Left hindlimb (tissue), 1 donor: Measurements from ENCODE around the gene NXPH4.

Experiments
- DNase-seq: peaks from one replicate; pipeline ENCODE4 v3.0.0-alpha.2; 2018

The NXPH4 gene

DNA sequence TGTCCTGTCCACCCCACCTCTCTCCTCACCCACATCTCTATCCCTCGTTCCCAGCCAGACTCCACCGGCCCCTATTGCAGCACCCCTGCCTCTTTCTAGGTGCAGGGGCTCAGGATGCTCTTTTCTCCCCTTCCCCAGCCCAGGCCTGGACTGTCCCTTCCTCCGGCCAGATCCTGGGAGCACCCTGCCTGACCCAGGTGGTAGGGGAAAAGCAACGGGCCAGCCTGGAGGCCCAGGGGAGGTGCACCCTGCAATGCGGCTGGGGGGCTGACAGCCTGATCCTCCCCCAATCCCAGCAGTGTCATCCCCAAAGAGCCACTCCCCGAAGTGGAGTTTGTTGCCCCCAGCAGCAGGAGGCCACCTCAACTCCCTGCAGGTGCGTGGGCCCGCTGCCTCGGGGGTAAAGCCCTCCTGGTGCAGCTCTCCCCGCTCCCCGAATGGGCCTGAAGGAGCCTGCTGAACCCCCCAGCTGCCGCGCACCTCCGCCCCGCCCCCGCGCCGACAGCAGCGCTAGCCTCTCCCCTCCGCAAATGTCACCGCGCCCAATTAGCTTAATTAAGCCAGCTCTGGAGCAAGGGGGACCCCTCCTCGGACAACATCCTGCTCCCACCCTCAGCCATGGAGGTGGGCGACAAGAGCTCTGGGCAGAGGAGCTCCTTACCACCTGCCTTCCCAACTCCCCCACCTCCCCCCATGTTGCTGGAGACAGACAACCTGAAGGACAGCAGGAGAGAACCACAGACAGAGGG is 4.7 kb downstream of the NXPH4 start:
- no peak for DNase-seq

DNA sequence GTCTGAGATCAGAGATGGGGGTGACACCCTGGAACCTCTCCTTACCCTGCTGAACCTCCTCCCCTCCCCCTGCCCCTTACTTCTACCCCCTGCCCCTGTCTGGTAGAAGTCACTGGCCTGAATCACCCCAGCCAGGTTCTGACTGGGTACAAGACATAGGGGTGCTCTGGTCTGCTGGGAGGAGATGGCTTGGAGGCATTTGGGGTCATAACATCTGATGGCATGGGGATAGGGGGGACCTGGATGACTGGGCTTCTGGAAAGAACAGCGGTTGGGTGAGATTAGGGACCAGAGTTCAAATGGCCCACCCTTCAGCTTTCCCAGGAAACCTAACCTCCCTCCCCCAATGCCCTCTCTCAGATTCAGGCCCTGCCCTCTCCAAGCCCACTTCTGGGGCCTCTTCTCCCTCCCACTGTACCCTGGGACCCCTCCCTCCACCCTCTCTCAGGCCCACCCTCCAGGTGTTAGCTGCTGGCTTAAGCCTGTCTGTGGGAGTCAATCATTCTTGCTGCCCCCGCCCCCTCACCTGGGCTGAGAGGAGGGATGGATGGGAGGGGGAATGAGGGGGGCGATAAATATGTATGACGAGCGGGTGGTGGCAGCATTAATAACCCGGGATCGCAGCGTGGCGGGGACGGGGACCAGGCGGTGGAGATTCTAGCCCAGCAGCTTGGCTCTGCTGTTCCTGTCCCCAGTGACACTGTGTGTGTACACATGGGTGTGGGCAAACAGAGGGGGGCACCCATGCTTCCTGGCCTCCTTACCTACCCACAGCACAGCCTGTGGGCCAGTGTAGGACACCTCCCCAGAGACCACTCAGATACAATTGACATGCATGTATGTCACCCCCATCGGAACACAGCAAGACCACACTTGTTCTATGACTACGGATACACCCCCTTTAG is 5.9 kb downstream of the NXPH4 start:
- no peak for DNase-seq

DNA sequence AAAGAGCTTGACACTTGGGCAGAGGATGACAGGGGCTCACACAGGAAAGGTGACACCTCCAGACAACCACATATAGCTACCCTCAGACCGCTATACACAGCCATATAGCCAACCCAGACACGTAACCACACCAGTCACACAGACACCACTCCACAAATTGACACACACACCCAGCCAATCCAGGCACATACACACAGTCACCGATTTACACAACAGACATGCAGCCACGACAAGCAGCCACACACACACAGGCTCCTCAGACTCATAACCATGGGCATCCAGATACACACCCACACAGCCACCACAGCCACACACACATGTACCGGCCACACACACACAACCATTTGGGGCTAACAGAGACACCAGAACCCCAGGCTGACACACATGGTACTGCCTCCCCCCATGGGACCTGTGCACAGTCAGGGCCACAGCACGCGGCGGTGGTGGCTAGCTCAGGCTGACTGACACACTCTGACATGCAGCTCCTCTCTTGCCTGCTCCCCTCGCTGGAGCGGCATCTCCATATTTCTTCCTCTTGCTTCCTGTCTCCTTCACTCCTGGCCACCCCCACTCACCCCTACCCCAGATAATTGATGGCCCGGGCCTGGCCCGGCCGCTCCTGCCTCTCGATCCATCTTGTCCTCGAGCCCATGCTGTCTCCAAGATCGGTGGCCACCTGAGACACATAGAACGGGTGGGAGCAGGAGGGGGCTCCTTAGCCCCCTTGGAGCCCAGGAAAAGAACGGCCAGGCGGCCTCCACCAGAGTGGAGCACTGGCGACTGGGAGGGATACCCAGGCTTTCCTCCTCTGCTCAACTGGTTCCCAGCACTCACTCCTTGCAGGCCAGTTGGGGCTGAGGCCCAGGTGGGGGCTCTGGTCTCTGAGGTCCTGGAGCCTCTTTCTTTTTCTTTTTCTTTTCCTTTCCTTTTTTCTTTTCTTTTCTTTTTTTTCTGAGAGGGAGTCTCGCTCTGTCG is 6.9 kb downstream of the NXPH4 start:
- no peak for DNase-seq

DNA sequence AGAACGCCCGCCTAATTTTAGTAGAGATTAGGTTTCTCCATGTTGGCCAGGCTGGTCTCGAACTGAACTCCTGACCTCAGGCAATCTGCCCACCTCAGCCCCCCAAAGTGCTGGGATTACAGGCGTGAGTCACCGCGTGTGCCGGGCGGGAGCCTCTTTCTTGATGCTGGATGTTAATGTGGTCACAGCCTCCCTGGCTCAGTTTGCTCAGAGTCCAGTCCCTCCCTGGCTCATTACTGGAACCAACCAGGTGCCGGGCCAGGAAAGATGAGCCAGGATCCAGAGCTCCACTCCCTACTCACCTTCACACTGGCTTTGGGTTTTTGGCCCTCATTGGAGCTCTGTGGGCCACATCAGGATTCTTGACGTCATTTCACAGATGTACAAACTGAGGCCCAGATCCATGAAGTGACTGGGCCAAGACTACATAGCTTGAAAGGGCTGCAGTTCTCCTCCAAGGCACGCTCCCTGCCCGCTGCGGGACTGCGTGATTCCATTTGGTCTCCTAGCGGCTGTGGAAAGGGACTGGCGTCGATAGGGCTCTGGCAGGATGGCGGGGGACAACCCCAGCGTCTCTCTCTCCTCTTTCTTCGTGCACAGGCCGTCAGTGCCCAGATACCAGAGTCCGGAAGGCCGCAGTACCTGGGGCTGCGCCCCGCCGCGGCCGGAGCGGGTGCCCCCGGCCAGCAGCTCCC is 7.8 kb downstream of the NXPH4 start:
- no peak for DNase-seq

DNA sequence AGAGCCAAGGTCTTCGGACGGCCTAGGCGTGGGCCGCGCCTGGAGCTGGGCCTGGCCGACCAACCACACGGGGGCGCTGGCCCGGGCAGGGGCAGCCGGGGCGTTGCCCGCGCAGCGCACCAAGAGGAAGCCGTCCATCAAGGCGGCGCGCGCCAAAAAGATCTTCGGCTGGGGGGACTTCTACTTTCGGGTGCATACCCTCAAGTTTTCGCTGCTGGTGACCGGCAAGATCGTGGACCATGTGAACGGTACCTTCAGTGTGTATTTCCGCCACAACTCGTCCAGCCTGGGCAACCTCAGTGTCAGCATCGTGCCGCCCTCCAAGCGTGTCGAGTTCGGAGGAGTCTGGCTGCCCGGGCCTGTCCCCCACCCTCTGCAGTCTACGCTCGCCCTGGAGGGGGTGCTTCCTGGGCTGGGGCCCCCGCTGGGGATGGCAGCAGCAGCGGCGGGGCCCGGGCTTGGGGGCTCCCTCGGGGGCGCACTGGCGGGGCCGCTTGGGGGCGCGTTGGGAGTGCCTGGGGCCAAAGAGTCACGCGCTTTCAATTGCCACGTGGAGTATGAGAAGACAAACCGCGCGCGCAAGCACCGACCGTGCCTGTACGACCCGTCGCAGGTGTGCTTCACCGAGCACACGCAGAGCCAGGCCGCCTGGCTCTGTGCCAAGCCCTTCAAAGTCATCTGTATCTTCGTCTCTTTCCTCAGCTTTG is 8.5 kb downstream of the NXPH4 start:
- DNase-seq: no peak

DNA sequence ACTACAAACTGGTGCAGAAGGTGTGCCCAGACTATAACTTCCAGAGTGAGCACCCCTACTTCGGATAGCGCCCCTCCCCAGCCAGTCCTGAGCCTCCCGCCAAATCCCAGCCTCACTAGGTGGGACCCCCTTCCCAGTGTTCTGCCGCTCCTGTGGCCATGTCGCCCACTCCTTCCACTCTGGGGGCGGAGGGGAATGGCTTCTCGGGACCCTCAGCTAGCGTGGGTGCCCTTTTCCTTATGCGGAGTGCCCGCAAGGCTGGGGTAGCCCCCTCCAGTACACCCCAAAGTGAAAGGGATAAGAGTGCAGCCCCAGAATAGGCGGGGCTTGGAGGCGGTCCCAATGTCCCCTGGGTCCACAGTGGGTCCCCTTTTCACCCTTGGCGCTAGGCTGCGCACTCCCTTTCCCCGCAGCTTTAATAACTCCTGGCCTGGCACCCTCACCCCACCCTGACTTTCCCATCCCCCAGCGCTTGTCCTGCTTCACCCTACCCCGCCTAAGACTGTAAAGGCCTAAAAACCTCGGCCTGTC is 9.2 kb downstream of the NXPH4 start:
- no peak for DNase-seq

DNA sequence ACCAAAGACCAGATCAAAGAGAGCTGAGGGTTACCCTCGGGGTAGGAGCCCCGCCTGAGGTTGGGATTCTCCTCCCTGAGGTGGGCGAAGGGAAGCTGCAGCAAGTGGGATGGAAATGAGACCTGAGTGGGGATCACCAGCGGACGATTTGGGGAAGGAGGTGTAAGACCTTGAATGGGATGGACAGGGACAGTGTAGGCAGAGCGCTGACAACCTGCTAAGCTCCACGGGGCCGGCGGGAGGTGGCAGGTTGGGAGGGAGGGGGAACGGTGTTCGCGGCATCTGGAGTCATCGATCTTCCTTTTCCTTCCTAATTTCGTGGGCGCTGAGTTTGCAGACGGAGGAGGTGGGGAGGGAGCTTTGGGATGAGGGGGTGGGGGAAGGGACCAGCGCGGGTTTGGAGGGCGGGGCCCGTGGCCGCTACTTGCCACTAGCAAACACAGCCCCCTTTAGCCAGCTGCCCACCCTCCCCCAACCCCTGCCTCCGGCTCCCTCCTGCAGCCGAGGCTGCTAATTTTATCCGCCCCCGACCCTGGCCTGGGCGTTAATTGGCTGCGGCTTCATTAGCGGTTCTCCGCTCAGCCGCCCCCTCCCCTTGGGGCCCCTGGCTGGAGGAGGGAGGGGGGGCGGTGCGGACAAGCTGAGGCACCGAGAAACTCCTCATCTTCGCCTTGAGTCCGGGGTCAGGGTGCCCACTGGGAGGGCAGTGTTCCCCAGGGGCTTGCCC is 10.2 kb downstream of the NXPH4 start:
- no peak for DNase-seq

DNA sequence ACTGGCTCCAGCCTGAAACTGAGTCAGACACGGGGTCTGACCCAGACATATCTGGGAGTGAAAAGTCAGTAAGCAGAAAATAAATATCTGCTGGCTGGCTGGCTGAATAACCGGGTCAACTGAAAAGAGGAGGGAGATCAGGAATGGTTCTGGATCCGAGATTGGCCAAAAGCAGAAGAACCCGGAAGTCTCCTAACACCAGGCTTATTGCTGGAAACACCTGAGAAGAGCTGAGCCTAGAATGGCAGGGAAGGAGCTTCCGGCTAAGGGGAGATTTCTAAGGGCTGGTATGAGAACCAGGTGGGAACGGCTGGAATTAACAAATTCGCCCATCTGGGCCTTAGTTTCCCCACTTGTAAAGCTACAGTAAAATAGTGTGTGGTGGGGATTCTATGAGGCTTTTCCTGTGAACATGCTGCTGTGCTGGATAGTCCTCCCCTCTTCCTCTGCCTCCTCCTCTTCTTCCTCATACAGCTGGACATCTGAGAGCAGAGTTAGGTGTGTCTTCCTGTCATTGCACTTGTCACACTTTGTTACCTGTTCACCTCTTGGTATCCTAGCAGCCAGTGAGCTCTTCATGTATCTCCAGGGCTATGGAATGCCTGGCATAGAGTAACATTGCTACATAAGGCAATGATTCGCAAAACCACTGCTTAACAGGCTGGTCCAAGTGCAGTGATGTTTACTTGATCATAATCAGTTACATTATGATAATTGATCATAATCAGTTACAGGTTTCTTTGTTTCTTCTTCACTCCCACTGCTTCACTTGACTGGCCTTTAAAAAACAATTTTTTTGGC is 10.9 kb downstream of the NXPH4 start:
- DNase-seq: no peak

DNA sequence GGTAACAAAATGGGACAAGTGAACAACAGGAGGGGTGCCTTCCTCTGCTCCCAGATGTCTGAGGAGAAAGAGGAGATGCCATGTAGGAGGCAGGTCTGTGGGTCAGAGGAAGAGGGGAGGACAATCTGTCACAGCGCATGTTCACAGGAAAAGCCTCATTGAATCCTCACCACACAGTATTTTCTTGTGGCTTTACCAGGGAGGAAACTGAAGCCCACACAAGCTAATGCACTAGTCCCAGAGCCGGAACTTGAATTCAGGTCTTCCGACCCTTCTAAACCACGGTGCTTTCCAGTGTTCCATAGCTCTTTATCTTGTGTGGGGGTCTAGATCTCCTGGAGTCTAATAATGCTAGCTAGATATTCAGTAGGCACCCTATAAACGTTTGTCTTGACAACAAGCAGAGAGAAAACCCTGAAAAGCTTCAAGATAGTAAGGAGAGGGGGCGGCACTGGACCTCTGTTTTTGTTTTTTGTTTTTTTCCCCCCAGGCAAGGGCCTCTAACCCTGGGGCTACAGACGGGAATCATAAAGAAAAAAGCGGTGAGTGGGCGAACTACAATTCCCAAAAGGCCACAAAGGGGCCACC is 12.5 kb downstream of the NXPH4 start:
- no peak for DNase-seq

DNA sequence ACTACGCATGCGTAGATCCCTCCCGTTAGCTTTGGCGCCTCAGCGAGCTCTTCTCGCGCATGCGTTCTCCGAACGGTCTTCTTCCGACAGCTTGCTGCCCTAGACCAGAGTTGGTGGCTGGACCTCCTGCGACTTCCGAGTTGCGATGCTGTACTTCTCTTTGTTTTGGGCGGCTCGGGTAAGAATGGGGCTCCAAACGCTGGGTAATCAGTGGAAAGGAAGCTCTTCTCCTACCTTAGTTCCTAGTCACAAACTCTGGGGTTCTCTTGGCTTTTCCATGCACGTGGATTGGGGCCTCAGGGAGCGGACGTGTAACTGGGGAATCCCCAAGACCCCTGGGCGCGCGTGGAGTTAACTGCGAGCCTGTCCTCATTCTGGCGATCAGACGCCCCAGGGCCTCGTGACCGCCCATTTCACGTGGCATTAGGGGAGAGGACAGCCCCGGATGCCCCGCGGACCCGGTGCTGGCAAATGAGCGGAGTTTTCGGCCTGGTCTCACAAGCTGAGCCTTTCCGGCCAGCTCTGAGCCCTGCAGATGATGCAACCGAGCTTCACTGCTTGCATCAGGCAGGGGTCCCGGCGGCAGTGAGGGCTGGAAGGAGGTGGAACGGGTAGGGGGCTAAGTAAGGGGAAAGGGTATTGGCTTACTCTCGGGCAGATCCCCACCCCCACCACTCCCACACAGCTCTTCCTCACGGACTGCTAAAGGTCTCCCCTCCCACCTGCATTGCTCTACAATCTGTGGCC is 13.2 kb downstream of the NXPH4 start, which contains the start of gene SHMT2:
TSS of gene SHMT2 (plus strand) at position 78 of the 747 bp plus-strand sequence. CDS start at position 146, 68 bp downstream.
- DNase-seq: peak; percentile 96

DNA sequence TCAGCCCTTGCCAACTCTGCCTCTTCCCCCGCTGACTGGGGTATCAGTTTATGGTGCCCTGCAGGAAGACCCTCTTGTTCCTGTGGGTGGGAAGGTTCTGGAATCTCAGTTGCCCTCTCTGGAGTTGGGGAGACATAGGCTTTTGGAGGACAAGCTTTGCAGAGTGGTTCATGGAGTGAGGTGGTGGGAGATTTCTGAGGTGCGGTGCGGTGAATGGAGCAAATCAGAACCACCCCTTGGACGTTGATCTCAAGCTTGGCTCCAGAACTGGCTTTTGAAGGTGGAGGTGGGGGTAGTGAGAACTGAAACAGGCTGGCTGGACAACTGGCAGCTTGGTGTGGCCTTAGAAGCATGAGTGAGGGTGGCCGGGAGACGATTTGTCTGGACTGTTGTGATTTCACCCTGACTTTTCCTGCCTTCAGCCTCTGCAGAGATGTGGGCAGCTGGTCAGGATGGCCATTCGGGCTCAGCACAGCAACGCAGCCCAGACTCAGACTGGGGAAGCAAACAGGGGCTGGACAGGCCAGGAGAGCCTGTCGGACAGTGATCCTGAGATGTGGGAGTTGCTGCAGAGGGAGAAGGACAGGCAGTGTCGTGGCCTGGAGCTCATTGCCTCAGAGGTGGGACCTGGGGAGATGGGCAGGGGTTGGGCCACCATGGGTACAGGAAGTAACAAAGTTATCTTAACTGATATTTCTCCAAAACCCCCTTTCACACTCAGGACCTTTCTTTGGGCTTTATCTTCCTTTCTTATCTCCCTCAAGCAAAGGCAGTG is 14.0 kb downstream of the NXPH4 start:
- peak; percentile 28 for DNase-seq

DNA sequence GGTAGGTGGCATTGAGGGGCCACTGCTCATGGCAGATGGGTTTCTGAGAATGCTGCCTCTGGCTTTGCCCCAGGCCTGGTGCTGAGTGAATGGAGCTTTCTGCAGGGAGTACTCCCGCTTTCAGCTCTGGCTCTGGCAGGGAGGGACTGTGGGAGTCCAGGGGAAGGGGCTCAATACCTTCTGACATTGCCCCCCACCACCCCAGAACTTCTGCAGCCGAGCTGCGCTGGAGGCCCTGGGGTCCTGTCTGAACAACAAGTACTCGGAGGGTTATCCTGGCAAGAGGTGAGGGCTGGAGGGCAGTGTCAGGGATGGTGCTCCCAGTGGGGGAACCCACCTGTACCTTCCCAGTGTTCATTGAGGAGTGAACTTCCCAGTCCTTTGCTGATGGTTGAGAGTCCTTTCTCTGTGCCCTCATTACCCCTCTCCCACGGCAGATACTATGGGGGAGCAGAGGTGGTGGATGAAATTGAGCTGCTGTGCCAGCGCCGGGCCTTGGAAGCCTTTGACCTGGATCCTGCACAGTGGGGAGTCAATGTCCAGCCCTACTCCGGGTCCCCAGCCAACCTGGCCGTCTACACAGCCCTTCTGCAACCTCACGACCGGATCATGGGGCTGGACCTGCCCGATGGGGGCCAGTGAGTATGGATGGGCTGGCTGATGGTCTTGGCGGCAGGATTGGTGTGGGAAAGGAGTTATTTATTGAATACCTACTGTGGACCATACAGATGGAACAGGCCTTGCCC is 14.9 kb downstream of the NXPH4 start:
- DNase-seq: peak; percentile 26

DNA sequence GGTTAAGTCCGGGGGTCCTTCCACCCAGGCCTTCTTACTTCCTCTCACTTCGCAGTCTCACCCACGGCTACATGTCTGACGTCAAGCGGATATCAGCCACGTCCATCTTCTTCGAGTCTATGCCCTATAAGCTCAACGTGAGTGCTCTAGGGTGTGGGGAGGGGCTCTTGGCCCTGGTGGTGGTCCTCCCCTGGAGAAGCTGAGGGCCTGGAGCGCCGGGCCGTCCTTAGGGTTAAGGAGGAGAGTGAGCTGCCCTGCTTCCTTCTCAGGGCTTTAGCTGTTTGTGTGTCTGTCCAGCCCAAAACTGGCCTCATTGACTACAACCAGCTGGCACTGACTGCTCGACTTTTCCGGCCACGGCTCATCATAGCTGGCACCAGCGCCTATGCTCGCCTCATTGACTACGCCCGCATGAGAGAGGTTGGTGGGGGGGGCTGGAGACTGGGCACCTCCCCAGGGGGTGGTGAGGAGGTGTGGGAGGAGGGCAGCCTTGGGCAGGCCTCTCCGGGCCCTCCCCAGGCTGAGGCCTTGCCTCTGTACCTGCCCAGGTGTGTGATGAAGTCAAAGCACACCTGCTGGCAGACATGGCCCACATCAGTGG is 15.7 kb downstream of the NXPH4 start:
- peak; percentile 44 for DNase-seq

DNA sequence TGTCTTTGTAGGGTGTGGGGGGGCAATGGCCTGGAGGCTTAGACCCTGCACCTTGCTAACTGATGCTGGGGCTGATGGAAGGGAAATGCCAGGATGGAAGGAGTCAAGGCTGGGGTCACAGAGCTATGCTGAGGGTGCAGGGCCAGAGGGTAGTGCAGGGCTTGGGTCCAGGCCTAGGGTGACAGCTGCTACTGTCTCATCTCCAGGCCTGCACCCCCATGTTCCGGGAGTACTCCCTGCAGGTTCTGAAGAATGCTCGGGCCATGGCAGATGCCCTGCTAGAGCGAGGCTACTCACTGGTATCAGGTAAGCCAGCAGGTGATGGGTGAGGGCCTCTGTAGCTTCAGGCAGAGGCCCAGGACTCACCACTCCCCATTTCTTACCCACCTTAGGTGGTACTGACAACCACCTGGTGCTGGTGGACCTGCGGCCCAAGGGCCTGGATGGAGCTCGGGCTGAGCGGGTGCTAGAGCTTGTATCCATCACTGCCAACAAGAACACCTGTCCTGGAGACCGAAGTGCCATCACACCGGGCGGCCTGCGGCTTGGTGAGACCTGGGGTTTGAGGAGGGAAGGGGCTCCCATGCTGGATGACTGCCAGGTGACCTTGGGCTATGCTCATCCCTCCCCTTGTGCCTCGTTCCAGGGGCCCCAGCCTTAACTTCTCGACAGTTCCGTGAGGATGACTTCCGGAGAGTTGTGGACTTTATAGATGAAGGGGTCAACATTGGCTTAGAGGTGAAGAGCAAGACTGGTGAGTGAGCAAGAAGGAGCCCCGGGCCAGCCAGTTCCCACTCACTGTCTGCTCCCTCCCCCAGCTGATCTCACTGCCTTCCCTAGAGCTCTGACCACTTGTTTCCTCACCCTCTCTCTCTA is 17.0 kb downstream of the NXPH4 start:
- DNase-seq: no peak

DNA sequence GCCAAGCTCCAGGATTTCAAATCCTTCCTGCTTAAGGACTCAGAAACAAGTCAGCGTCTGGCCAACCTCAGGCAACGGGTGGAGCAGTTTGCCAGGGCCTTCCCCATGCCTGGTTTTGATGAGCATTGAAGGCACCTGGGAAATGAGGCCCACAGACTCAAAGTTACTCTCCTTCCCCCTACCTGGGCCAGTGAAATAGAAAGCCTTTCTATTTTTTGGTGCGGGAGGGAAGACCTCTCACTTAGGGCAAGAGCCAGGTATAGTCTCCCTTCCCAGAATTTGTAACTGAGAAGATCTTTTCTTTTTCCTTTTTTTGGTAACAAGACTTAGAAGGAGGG is 17.6 kb downstream of the NXPH4 start:
- DNase-seq: no peak
